Measurements from ENCODE around the gene USHBP1.
"Not testable (repeated sequence)": the region's sequence is repeated elsewhere in the genome, so short reads cannot be mapped to it uniquely, and the experiment has no call there.

The USHBP1 gene

GRCh38 chr19:17281391-17282304 is 17.1 kb upstream of the USHBP1 start, which contains the start of gene ANKLE1:
Gene ANKLE1 (plus strand): TSS chr19:17281901. CDS start chr19:17281921, 20 bp downstream.
- no peak for TF ChIP-seq CTCF (conservative IDR thresholded peaks at IDR 0.05; ENCODE audit: low read depth)
- ChIA-PET CTCF (interaction anchor here (0.6 to 2.1 kb wide), 19 partner anchors 9 to 511 kb away, joined by 3 to 16 read pairs (median 4); partner anchors contain the start of gene OCEL1), POLR2A (ENCODE audit: low non-redundant PET) (no interaction called here)
- no peak within 1 kb of the TSS for H3K27ac ChIP-seq
- DNase-seq (ENCODE audit: low spot score), result peak; percentile 20

GRCh38 chr19:17279436-17279835 is 14.9 kb upstream of the USHBP1 start:
- no peak for TF ChIP-seq CTCF (conservative IDR thresholded peaks at IDR 0.05; ENCODE audit: low read depth)
- POLR2A ChIA-PET (ENCODE audit: low non-redundant PET), result no interaction called here
- no peak for DNase-seq (ENCODE audit: low spot score)
- peak overlapping the region; percentile 31 for H3K27ac ChIP-seq
- CTCF ChIA-PET, result no interaction called here

- ChIA-PET CTCF (interaction anchor here (1.6 kb wide), 1 partner anchor 8 kb away, joined by 4 read pairs; no protein-coding TSS in a partner anchor), POLR2A (ENCODE audit: low non-redundant PET) (no interaction called here)
- peak overlapping the region; percentile 2; the same call in 1 of the 2 replicates for H3K27ac ChIP-seq
- DNase-seq (ENCODE audit: low spot score), result no peak
- no peak for TF ChIP-seq CTCF (conservative IDR thresholded peaks at IDR 0.05; ENCODE audit: low read depth)
These were observed 11.1 kb upstream of the USHBP1 start for GRCh38 chr19:17275441-17276175.

- POLR2A ChIA-PET (ENCODE audit: low non-redundant PET); H3K27ac ChIP-seq; DNase-seq (ENCODE audit: low spot score): not testable (repeated sequence)
- CTCF ChIA-PET, result interaction anchor here (1.6 kb wide), 1 partner anchor 9 kb away, joined by 4 read pairs; no protein-coding TSS in a partner anchor
These were observed 10.3 kb upstream of the USHBP1 start for GRCh38 chr19:17274892-17275291.

GRCh38 chr19:17268754-17269153 is 4.2 kb upstream of the USHBP1 start:
- no peak for TF ChIP-seq CTCF (conservative IDR thresholded peaks at IDR 0.05; ENCODE audit: low read depth)
- ChIA-PET POLR2A (ENCODE audit: low non-redundant PET) (no interaction called here), CTCF (interaction anchor here (0.6 kb wide), 1 partner anchor 47 kb away, joined by 3 read pairs; no protein-coding TSS in a partner anchor)
- peak overlapping the region; percentile 74 for H3K27ac ChIP-seq
- DNase-seq (ENCODE audit: low spot score), result no peak

- DNase-seq (ENCODE audit: low spot score), result peak; percentile 100
- CTCF ChIA-PET, result interaction anchor here (1.2 kb wide), 1 partner anchor 31 kb away, joined by 4 read pairs; no protein-coding TSS in a partner anchor
- POLR2A ChIA-PET (ENCODE audit: low non-redundant PET), result no interaction called here
- no peak for TF ChIP-seq CTCF (conservative IDR thresholded peaks at IDR 0.05; ENCODE audit: low read depth)
- H3K27ac ChIP-seq, result peak within 1 kb of the TSS; percentile 74
These were observed 2.6 kb upstream of the USHBP1 start, which contains the start of gene BABAM1 for GRCh38 chr19:17266975-17267788. Gene BABAM1 (plus strand): TSS chr19:17267443. CDS start chr19:17268807, 1,364 bp downstream.

All from RWPE1 (cell line).